Articular chondrocyte of knee joint (primary cell): ENCODE data around the gene CNN3. TPM values are rescaled to one million over a fixed set of nuclear protein-coding genes. Genes with fewer than 3 reads are reported as not detected.

ENCODE experiments used
- total RNA-seq: library from RNA; depleted of rRNA; stranded (reverse); fragments of >200 nt; gene quantifications from 2 replicates; pipeline ENCODE4 v1.2.3, GENCODE V29; 2012

The CNN3 gene
- 360 and 376 TPM in 2 replicates for total RNA-seq

DNA sequence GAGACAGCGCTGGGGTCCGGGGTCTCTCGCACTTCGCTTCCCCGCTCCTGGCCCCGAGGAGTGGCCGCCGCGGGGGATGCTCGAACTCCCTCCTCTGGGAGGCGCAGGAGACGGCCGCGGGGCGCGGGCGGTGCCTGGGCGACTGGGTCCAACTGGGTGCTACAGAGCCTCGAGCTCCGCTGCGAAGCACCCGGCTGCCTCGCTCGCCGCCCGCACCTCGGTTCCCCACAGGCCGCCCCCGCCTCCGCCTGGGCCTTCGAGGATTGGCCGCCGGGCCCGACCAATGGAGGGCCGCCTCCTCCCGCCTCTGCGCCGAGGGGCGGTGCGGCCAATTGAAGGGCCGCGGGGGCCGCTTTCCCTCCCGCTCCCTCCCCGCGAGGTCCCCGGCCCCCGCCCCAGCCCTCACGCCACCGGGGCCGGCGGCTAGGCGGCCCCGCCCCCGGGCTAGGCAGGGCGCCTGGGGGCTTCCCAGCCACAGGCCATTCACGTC is at the start of gene CNN3:
TSS of gene CNN3 (minus strand) at position 196 of the 490 bp plus-strand sequence. CDS start 216 bp downstream, outside the sequence.

Other genes with a start within 250 kb of the CNN3 start
- 4.3 and 5.6 TPM in 2 replicates for gene SLC44A3, start 106.8 kb downstream of the CNN3 start, total RNA-seq
- gene ALG14, start 145.8 kb upstream of the CNN3 start, total RNA-seq, result 2.6 and 5.0 TPM in 2 replicates
- gene TLCD4, start 190.2 kb upstream of the CNN3 start, total RNA-seq, result 4.4 and 5.1 TPM in 2 replicates